SK-N-MC (cell line): Measurements from ENCODE around the gene SLC22A4.

ENCODE experiments used
- DNase-seq: peaks from one replicate; pipeline ENCODE4 v3.0.0-alpha.2; 2011; ENCODE audit warnings: low read depth, low spot score
- H3K27ac ChIP-seq: fragments of 200-600 bp; sonication (generic); 2 replicates; pipeline ENCODE4 v1.5.1; 2016; ENCODE audit warnings: mixed run types
- H3K36me3 ChIP-seq: fragments of 200-600 bp; sonication (generic); 2 replicates; pipeline ENCODE4 v1.6.1; 2017; ENCODE audit warnings: antibody characterized with exemption, low read length, mixed read lengths; ENCODE audit not compliant: insufficient read depth
- H3K4me3 ChIP-seq: fragments of 200-600 bp; sonication (generic); 2 replicates; pipeline ENCODE4 v1.5.1; 2016
- H3K9ac ChIP-seq: fragments of 200-600 bp; sonication (generic); 2 replicates; pipeline ENCODE4 v1.8.0; 2017; ENCODE audit warnings: mixed run types, mixed read lengths; ENCODE audit not compliant: insufficient read length
- H3K9me3 ChIP-seq: fragments of 200-600 bp; sonication (generic); 2 replicates; pipeline ENCODE4 v1.6.1; 2017; ENCODE audit warnings: low read depth, mild to moderate bottlenecking, antibody characterized with exemption, low read length, moderate library complexity, mixed read lengths
- EZH2 ChIP-seq: fragments of 200-600 bp; sonication (generic); IDR thresholded peaks from one replicate; pipeline ENCODE4 v1.6.1; 2017; ENCODE audit warnings: antibody characterized with exemption
- FOXP2 ChIP-seq: optimal IDR thresholded peaks from 2 replicates; pipeline ENCODE3; 2011; ENCODE audit warnings: mild to moderate bottlenecking, moderate library complexity; ENCODE audit not compliant: insufficient read depth; ENCODE audit errors: extremely low read length, control extremely low read depth
- POLR2AphosphoS5 ChIP-seq: IDR thresholded peaks from 2 replicates; pipeline ENCODE4 v1.6.1; 2012; ENCODE audit warnings: mild to moderate bottlenecking, low read depth, low read length, borderline replicate concordance

SLC22A4 gene

DNA sequence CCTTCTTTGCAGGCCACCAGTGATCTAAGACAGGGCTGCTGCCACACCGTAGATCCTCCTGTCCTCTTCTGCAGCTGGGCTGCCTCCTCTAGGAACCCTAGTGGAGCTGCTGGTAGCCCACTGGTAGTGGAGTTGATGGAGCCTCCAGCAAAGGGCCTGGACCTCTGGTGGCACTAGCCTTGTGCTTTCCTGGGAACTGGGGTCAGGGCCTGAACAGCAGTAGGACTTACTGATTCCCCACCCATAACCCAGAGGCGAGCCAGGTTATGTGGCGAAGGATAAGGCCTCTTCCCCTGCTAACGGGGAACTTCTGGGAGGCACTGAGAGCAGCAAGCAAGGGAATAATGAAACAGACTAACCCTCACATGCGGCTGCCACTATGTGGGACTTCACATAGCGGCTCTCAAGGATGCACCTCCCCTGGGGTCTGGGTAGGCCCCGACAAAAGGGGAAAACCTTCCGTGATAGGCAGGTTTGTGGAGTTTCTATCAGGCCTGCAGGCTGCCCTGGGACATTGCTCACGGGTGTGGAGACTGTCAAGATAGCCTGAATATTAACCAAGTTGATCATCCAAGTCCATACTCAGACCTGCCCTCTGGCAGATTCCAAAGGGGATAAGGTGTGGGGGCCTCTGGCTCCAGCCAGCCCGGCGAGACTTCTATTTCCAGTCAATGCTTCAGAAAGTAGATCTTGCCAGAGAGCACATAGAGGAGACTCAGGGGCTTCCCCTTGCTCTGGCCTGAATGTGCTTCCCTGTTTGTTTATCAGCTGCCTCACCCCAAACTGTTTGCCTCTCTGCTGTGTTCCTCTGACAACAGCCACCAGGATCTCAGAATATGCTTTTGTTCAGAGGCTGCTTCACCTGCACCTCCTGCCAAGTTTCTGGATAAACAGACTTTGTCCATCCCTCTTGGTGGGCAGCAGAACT lies 7.4 kb downstream of the SLC22A4 start:
- H3K4me3 ChIP-seq: no peak overlapping the region
- no peak for TF ChIP-seq POLR2AphosphoS5
- no peak for TF ChIP-seq EZH2
- TF ChIP-seq FOXP2: no peak

DNA sequence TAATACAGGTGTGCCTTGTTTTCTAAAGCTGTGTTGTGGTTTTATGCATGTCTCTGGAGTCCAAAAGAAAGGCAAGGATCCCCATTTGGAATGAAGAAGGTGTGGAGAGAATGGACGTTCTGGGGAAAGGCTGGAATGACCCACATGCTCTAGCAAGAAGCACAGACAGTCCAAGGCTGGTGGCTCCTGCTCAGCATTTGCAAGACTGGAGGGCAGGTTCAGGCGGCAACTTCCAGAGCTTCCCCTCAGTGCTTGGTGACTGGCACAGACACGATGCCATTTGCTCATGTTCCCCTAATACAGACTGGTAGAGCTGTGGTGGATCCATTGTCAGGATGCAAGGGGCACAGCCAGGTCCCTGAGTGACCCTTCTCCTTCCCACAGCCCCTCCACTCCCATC lies 8.2 kb downstream of the SLC22A4 start:
- no peaks in the 10 kb centered on the region for H3K36me3 ChIP-seq
- no peaks in the 10 kb centered on the region; the same call in 1 of the 2 replicates for H3K9me3 ChIP-seq
- TF ChIP-seq FOXP2 (no peak), EZH2 (no peak), POLR2AphosphoS5 (no peak)
- no peak overlapping the region for H3K27ac ChIP-seq
- no peak overlapping the region for H3K9ac ChIP-seq
- H3K4me3 ChIP-seq: no peak overlapping the region
- no peak for DNase-seq

More for the DNA sequence above, 7.4 kb downstream of the SLC22A4 start:
- Histone ChIP-seq H3K36me3 (no peaks in the 10 kb centered on the region), H3K9ac (no peak overlapping the region), H3K9me3 (no peaks in the 10 kb centered on the region; the same call in 1 of the 2 replicates), H3K27ac (no peak overlapping the region)
- DNase-seq: no peak

DNA sequence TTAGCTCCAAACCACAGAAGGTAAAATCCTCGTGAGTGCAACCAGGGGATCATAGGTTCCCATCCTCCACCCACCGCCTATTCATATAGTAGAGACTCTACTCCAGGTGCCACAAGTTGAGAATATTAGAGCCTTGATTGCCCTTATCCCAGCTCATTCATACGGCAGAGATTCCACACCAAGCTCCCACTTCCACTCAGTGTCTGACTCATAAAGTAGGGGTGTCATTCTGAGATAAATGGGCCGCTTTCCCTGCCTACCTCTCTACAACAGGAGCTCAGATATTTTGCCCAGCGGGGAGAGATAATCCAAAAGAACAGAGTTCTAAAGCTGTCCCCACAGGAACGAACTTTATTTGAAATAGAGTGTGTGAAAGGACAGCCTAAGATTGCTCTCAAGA lies 9.4 kb downstream of the SLC22A4 start:
- H3K27ac ChIP-seq: no peak overlapping the region

DNA sequence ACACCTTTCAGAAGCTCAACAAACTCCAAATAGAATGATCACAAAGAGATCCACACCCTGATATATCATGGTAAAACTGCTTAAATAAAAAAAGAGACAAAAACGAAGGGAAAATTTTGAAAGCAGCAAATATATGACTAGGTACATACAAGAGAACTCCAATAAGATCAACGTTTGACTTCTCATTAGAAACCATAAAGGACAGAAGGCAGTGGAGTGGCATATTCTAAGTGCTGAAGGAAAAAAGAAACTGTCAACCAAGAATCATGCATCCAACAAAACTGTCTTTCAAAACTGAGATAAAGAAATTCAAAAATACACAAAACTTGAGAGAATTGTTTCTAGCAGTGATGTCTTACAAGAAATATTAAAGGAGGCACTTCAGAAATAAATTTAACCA lies 11.2 kb downstream of the SLC22A4 start:
- no peak for DNase-seq
- no peaks in the 10 kb centered on the region; the same call in 1 of the 2 replicates for H3K9me3 ChIP-seq
- H3K4me3 ChIP-seq: no peak overlapping the region
- H3K9ac ChIP-seq: no peak overlapping the region
- H3K36me3 ChIP-seq: no peaks in the 10 kb centered on the region
- TF ChIP-seq POLR2AphosphoS5 (no peak), EZH2 (no peak), FOXP2 (no peak)
- H3K27ac ChIP-seq: no peak overlapping the region

More for the DNA sequence above, 9.4 kb downstream of the SLC22A4 start:
- H3K9ac ChIP-seq: no peak overlapping the region
- DNase-seq: no peak
- TF ChIP-seq EZH2 (no peak), POLR2AphosphoS5 (no peak), FOXP2 (no peak)
- H3K4me3 ChIP-seq: no peak overlapping the region
- H3K9me3 ChIP-seq: no peaks in the 10 kb centered on the region; the same call in 1 of the 2 replicates
- H3K36me3 ChIP-seq: no peaks in the 10 kb centered on the region

DNA sequence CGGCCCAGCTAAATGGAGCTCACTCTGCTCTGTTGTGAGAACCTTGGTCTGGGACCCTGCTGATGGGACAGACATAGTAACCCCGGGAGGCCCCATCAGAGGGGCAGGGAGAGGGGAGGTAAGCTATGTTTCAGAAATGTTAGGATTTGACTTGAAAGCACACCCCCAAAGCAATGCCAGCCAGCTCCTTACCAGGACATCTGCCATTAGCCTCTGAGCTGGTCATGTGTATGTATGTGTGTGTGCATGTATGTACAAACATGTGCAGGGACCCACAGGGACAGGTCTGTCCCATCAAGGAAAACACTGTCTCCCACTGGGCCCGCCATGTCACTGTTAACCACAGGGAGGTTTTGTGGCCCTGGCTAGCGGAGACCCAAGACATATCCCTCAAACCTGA lies 14.5 kb downstream of the SLC22A4 start:
- Histone ChIP-seq H3K9me3 (no peaks in the 10 kb centered on the region; the same call in 1 of the 2 replicates), H3K9ac (no peak overlapping the region), H3K4me3 (no peak overlapping the region), H3K27ac (no peak overlapping the region), H3K36me3 (no peaks in the 10 kb centered on the region)
- TF ChIP-seq POLR2AphosphoS5 (no peak), FOXP2 (no peak), EZH2 (no peak)
- DNase-seq: no peak

DNA sequence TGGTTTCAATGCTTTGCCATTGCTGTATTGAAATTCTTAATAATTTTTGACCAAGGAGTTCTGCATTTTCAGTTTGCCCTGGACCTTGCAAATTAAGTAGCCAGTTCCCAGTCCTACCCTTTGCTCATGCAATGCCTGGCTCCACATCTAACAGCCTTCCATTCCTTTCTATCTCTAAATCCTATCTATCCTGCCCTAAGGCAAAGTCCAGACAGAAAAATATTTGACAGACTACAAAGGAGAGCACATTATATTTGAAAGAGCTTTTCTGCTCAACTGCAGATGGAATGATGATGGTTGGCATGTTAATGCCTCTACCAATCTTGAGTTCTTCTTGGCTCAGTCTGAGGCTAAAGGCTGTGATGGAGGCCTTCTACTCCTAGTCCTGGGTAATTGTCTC lies 15.5 kb downstream of the SLC22A4 start:
- no peak for DNase-seq
- no peaks in the 10 kb centered on the region for H3K36me3 ChIP-seq

DNA sequence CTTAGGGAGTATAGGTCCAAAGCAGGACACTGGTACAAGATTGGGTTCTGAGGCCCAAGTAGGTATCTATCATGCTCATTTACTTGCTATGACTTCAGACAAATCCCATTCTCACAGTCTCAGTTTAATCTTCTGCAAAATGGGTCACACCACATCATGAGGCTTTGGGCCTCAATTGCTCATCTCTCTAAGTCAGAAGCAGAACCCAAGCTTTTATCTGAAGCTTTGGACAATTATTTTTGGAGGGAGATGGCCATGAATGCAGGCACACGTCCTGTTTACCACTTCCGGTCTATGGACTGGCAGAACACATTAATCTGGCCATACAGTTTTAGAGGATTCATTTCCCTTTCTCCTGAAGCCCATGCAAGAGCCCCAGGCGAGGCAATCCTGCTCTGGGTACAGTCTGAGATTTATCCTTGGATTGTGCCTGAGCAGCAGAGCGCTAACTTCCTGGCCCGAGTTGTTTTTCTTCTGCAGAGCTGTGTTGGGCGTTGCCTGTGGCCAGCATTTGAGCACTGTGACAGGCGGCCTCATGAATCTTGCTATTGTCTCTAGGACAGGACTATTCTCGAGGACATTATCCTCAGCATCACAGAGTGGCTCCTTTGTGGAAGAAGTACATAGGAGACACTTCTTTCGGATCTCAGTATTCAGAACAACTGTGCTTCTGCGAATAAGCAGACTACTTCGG lies 16.1 kb downstream of the SLC22A4 start:
- Histone ChIP-seq H3K4me3 (no peak overlapping the region), H3K9me3 (no peaks in the 10 kb centered on the region; the same call in 1 of the 2 replicates), H3K9ac (no peak overlapping the region), H3K27ac (no peak overlapping the region), H3K36me3 (no peaks in the 10 kb centered on the region)
- no peak for TF ChIP-seq EZH2
- no peak for TF ChIP-seq POLR2AphosphoS5
- no peak for DNase-seq

More for the DNA sequence above, 15.5 kb downstream of the SLC22A4 start:
- Histone ChIP-seq H3K4me3 (no peak overlapping the region), H3K27ac (no peak overlapping the region), H3K9me3 (no peaks in the 10 kb centered on the region; the same call in 1 of the 2 replicates), H3K9ac (no peak overlapping the region)
- TF ChIP-seq FOXP2: no peak
- no peak for TF ChIP-seq POLR2AphosphoS5
- no peak for TF ChIP-seq EZH2

DNA sequence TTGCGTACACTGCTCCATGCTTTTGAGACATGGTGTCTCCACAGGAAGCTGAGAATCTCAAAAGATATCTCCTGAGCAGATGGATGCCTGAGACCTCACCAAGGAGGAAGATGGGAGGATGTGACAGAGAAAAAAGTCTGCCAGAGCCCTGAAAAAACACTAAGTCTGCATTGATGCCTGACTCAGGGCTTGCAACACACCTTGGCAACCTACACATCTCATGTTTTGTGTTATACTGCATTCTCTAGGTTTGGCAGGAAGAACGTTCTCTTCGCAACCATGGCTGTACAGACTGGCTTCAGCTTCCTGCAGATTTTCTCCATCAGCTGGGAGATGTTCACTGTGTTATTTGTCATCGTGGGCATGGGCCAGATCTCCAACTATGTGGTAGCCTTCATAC lies 19.2 kb downstream of the SLC22A4 start:
- Histone ChIP-seq H3K9me3 (no peaks in the 10 kb centered on the region), H3K27ac (no peak overlapping the region), H3K4me3 (no peak overlapping the region), H3K9ac (no peak overlapping the region), H3K36me3 (no peaks in the 10 kb centered on the region)
- no peak for DNase-seq
- TF ChIP-seq POLR2AphosphoS5: no peak
- TF ChIP-seq EZH2: no peak
- TF ChIP-seq FOXP2: no peak
